ENCODE data around the gene PDE7B. TPM values are rescaled to one million over a fixed set of nuclear protein-coding genes. Genes with fewer than 3 reads are reported as not detected.

Gene PDE7B
- total RNA-seq, 1 donor from 2014 or later = 0.05 TPM

GRCh38 chr6:135883536-135883935, 32.0 kb downstream of the PDE7B start:
- no peak for DNase-seq (ENCODE audit: low spot score)
- H3K4me3 Mint-ChIP-seq (ENCODE audit: unreplicated experiment) = no peak overlapping the region
- no peaks in the 10 kb centered on the region for H3K36me3 Mint-ChIP-seq (ENCODE audit: low read depth)
- H3K4me1 Mint-ChIP-seq (ENCODE audit: low read depth) = peaks cover 8% of the 10 kb centered on the region
- no peak for TF ChIP-seq CTCF (IDR thresholded peaks at IDR 0.05)
- no peaks in the 10 kb centered on the region for H3K27me3 Mint-ChIP-seq (ENCODE audit: low read depth)
- no peaks in the 10 kb centered on the region for H3K9me3 Mint-ChIP-seq (ENCODE audit: low read depth)
- H3K27ac Mint-ChIP-seq (ENCODE audit: unreplicated experiment) = no peak overlapping the region

GRCh38 chr6:135884136-135884535, 32.6 kb downstream of the PDE7B start:
- DNase-seq (ENCODE audit: low spot score) = no peak
- Mint-ChIP-seq H3K4me1 (ENCODE audit: low read depth) (peaks cover 8% of the 10 kb centered on the region), H3K9me3 (ENCODE audit: low read depth) (no peaks in the 10 kb centered on the region), H3K27ac (ENCODE audit: unreplicated experiment) (no peak overlapping the region), H3K27me3 (ENCODE audit: low read depth) (no peaks in the 10 kb centered on the region), H3K4me3 (ENCODE audit: unreplicated experiment) (no peak overlapping the region), H3K36me3 (ENCODE audit: low read depth) (no peaks in the 10 kb centered on the region)
- no peak for TF ChIP-seq CTCF (IDR thresholded peaks at IDR 0.05)

GRCh38 chr6:135887069-135887468, 35.6 kb downstream of the PDE7B start:
- no peaks in the 10 kb centered on the region for H3K36me3 Mint-ChIP-seq (ENCODE audit: low read depth)
- H3K9me3 Mint-ChIP-seq (ENCODE audit: low read depth) = no peaks in the 10 kb centered on the region
- H3K27me3 Mint-ChIP-seq (ENCODE audit: low read depth) = no peaks in the 10 kb centered on the region
- no peak for DNase-seq (ENCODE audit: low spot score)
- H3K27ac Mint-ChIP-seq (ENCODE audit: unreplicated experiment) = no peak overlapping the region
- no peak for TF ChIP-seq CTCF (IDR thresholded peaks at IDR 0.05)
- H3K4me1 Mint-ChIP-seq (ENCODE audit: low read depth) = no peaks in the 10 kb centered on the region
- H3K4me3 Mint-ChIP-seq (ENCODE audit: unreplicated experiment) = no peak overlapping the region

- Mint-ChIP-seq H3K27me3 (ENCODE audit: low read depth) (no peaks in the 10 kb centered on the region), H3K4me3 (ENCODE audit: unreplicated experiment) (no peak overlapping the region), H3K27ac (ENCODE audit: unreplicated experiment) (no peak overlapping the region), H3K36me3 (ENCODE audit: low read depth) (no peaks in the 10 kb centered on the region), H3K9me3 (ENCODE audit: low read depth) (no peaks in the 10 kb centered on the region), H3K4me1 (ENCODE audit: low read depth) (no peaks in the 10 kb centered on the region)
- DNase-seq (ENCODE audit: low spot score) = no peak
- no peak for TF ChIP-seq CTCF (IDR thresholded peaks at IDR 0.05)
These were observed 37.3 kb downstream of the PDE7B start for GRCh38 chr6:135888818-135889217.

- H3K4me1 Mint-ChIP-seq (ENCODE audit: low read depth) = no peaks in the 10 kb centered on the region
- no peaks in the 10 kb centered on the region for H3K36me3 Mint-ChIP-seq (ENCODE audit: low read depth)
- no peaks in the 10 kb centered on the region for H3K27me3 Mint-ChIP-seq (ENCODE audit: low read depth)
- no peak overlapping the region for H3K4me3 Mint-ChIP-seq (ENCODE audit: unreplicated experiment)
- no peak for TF ChIP-seq CTCF (IDR thresholded peaks at IDR 0.05)
- H3K27ac Mint-ChIP-seq (ENCODE audit: unreplicated experiment) = no peak overlapping the region
- DNase-seq (ENCODE audit: low spot score) = no peak
- H3K9me3 Mint-ChIP-seq (ENCODE audit: low read depth) = no peaks in the 10 kb centered on the region
These were observed 39.4 kb downstream of the PDE7B start for GRCh38 chr6:135890876-135891275.
